Measurements from ENCODE around the gene SMIM27. TPM values are rescaled to one million over a fixed set of nuclear protein-coding genes. Genes with fewer than 3 reads are reported as not detected.

SMIM27 gene
- total RNA-seq, result 1.7 and 2.1 TPM in 2 replicates

GRCh38 chr9:32552172-32552872, at the start of gene SMIM27, which contains the start of gene TOPORS:
Gene SMIM27, plus strand, starts transcription at chr9:32552327. Its CDS starts 108 bp downstream, at chr9:32552435.
Gene TOPORS, minus strand, starts transcription at chr9:32552586. Its CDS starts 150 bp downstream, at chr9:32552436.

GRCh38 chr9:32526041-32526706, 26.0 kb upstream of the SMIM27 start, which contains the start of gene RIGI:
Gene RIGI, minus strand, starts transcription at chr9:32526196. Its CDS starts 30 bp downstream, at chr9:32526166.

GRCh38 chr9:32572900-32573523, 20.9 kb downstream of the SMIM27 start, which contains the start of gene NDUFB6:
Gene NDUFB6, minus strand, starts transcription at chr9:32573159. Its CDS starts 99 bp downstream, at chr9:32573060.

Other genes with a start within 250 kb of the SMIM27 start
- gene ACO1, start 167.7 kb upstream of the SMIM27 start, total RNA-seq, result 124 and 141 TPM in 2 replicates
- 10.1 and 13.7 TPM in 2 replicates for gene RIGI, start 26.1 kb upstream of the SMIM27 start, total RNA-seq
- gene TOPORS, start 259 bp downstream of the SMIM27 start, total RNA-seq, result 37.4 and 47.6 TPM in 2 replicates
- gene NDUFB6, start 20.8 kb downstream of the SMIM27 start, total RNA-seq, result 43.6 and 48.0 TPM in 2 replicates
- gene TAF1L, start 83.3 kb downstream of the SMIM27 start, total RNA-seq, result under 0.01 TPM in 2 replicates
- gene TMEM215, start 231.2 kb downstream of the SMIM27 start, total RNA-seq, result not detected in 2 replicates

All from articular chondrocyte of knee joint (primary cell).